Loucy (cell line): ENCODE data around the gene JARID2.

Source experiments
- H2AFZ ChIP-seq: fragments of 200-600 bp; sonication (generic); 2 replicates; pipeline ENCODE4 v1.6.0; 2016; ENCODE audit warnings: antibody characterized with exemption, mild to moderate bottlenecking, low read length, moderate library complexity
- H3F3A ChIP-seq: fragments of 200-600 bp; 2 replicates; pipeline ENCODE4 v1.6.0; 2016; ENCODE audit warnings: antibody characterized with exemption, low read depth, mild to moderate bottlenecking
- H3K27me3 ChIP-seq: fragments of 200-600 bp; sonication (generic); 2 replicates; pipeline ENCODE4 v1.6.1; 2014; ENCODE audit warnings: low read length, mild to moderate bottlenecking; ENCODE audit not compliant: insufficient read depth, poor library complexity, severe bottlenecking
- H3K36me3 ChIP-seq: fragments of 200-600 bp; sonication (generic); 2 replicates; pipeline ENCODE4 v1.6.1; 2016; ENCODE audit warnings: low read length; ENCODE audit not compliant: insufficient read depth
- H3K4me1 ChIP-seq: fragments of 200-600 bp; sonication (generic); 2 replicates; pipeline ENCODE4 v1.5.1; 2014; ENCODE audit warnings: low read length, mild to moderate bottlenecking; ENCODE audit not compliant: insufficient read depth, poor library complexity, severe bottlenecking
- H3K4me2 ChIP-seq: fragments of 200-600 bp; sonication (generic); 2 replicates; pipeline ENCODE4 v1.6.0; 2014; ENCODE audit warnings: antibody characterized with exemption, low read length, low read depth, mild to moderate bottlenecking; ENCODE audit not compliant: poor library complexity, severe bottlenecking
- H3K4me3 ChIP-seq: fragments of 200-600 bp; sonication (generic); 2 replicates; pipeline ENCODE4 v1.5.1; 2014; ENCODE audit warnings: low read length, mild to moderate bottlenecking, mixed read lengths; ENCODE audit not compliant: poor library complexity, severe bottlenecking
- H3K79me2 ChIP-seq: fragments of 200-600 bp; sonication (generic); 2 replicates; pipeline ENCODE4 v1.6.1; 2014; ENCODE audit warnings: low read length; ENCODE audit not compliant: insufficient read depth
- H3K9ac ChIP-seq: fragments of 200-600 bp; sonication (generic); 2 replicates; pipeline ENCODE4 v1.6.0; 2014; ENCODE audit warnings: mild to moderate bottlenecking, low read depth, low read length, moderate library complexity; ENCODE audit not compliant: poor library complexity, severe bottlenecking
- H3K9me2 ChIP-seq: fragments of 200-600 bp; sonication (generic); replicated peaks from 2 replicates; pipeline ENCODE4 v1.6.1; 2016; ENCODE audit warnings: low read depth, low read length, mixed read lengths
- H3K9me3 ChIP-seq: fragments of 200-600 bp; sonication (generic); 2 replicates; pipeline ENCODE4 v1.6.1; 2014; ENCODE audit warnings: mild to moderate bottlenecking, antibody characterized with exemption, low read length, low read depth; ENCODE audit not compliant: insufficient read depth
- H4K20me1 ChIP-seq: fragments of 200-600 bp; sonication (generic); 2 replicates; pipeline ENCODE4 v1.6.0; 2014; ENCODE audit warnings: antibody characterized with exemption, low read length, mild to moderate bottlenecking; ENCODE audit not compliant: insufficient read depth, poor library complexity, severe bottlenecking
- CTCF ChIP-seq: fragments of 200-600 bp; sonication (generic); conservative IDR thresholded peaks from 2 replicates; pipeline ENCODE4 v1.5.1; 2014; ENCODE audit warnings: mild to moderate bottlenecking, antibody characterized with exemption, low read length
- EZH2phosphoT487 ChIP-seq: fragments of 200-600 bp; IDR thresholded peaks from 2 replicates; pipeline ENCODE4 v1.6.1; 2018; ENCODE audit warnings: antibody characterized with exemption, mild to moderate bottlenecking, moderate library complexity, borderline replicate concordance

JARID2 gene

DNA sequence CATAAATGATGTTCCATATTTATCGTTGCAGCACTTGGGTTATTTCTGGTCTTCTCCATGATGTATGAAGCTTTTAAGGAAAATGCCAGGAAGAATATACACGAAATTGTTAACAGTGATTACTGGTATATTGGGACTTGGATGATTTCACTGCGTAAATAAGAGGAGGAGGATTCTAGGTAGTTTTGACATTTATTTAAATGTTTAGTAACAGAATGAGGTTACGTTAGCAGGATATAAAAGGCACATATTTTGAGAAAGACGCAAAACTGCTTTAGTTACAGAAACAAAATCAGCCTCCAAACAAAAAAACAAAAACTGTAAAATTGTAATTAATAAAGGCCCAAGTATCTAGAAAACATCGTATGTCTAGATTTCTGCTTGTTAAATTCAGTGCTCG is 147.7 kb downstream of the JARID2 start:
- no peaks in the 10 kb centered on the region for H3K27me3 ChIP-seq
- H3K4me2 ChIP-seq = no peak overlapping the region
- peaks cover 100% of the 10 kb centered on the region for H3K79me2 ChIP-seq
- no peak overlapping the region for H2AFZ ChIP-seq
- H3K4me1 ChIP-seq = peaks cover 56% of the 10 kb centered on the region
- H4K20me1 ChIP-seq = peaks cover 94% of the 10 kb centered on the region
- H3K36me3 ChIP-seq = peaks cover 34% of the 10 kb centered on the region; the same call in 1 of the 2 replicates
- no peak overlapping the region for H3K9ac ChIP-seq
- H3K9me3 ChIP-seq = no peaks in the 10 kb centered on the region
- H3F3A ChIP-seq = no peaks in the 10 kb centered on the region
- H3K4me3 ChIP-seq = no peak overlapping the region
- H3K9me2 ChIP-seq = no peaks in the 10 kb centered on the region
- TF ChIP-seq CTCF = no peak
- no peak for TF ChIP-seq EZH2phosphoT487

DNA sequence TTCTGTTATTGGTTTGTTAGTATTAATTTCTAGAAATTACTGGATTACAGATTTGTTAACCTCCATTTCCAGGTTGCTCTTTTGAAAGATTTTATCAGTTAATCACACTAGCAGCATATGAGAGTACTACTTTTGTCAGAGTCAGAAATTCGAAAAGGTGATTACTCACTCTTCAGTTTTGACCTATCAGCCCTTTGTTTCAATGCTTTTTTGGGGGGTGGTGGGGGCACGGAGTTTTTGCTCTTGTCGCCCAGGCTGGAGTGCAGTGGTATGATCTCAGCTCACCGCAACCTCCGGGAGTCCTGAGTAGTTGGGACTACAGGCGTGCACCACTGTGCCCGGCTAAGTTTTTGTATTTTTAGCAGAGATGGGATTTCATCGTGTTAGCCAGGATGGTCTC is 149.2 kb downstream of the JARID2 start:
- H3K27me3 ChIP-seq = no peaks in the 10 kb centered on the region
- H3K9me2 ChIP-seq = no peaks in the 10 kb centered on the region
- TF ChIP-seq EZH2phosphoT487 = no peak
- no peak for TF ChIP-seq CTCF
- no peak overlapping the region for H3K4me3 ChIP-seq
- H4K20me1 ChIP-seq = peaks cover 93% of the 10 kb centered on the region
- no peaks in the 10 kb centered on the region for H3K9me3 ChIP-seq
- peaks cover 34% of the 10 kb centered on the region; the same call in 1 of the 2 replicates for H3K36me3 ChIP-seq
- H2AFZ ChIP-seq = no peak overlapping the region
- peaks cover 100% of the 10 kb centered on the region for H3K79me2 ChIP-seq
- no peaks in the 10 kb centered on the region for H3F3A ChIP-seq
- H3K4me1 ChIP-seq = peaks cover 56% of the 10 kb centered on the region
- no peak overlapping the region for H3K9ac ChIP-seq
- no peak overlapping the region for H3K4me2 ChIP-seq

DNA sequence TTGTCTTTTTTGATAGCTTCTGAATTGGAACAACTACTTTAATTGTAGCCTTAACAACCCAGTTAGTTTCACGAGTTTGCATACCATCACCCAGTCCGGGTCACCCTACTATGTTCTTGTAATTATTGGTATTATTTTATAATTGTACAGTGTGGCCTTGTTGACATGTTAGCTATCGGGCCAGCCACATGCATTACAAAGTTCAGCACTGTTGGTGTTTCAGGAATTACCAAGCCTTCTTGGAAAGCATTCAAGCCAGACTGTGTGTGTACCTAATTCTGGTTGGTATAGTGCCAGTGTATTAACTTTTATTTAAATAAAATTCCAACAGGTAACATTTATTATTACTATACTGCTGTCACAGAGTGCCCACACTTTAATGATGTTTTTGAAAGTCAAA is 150.9 kb downstream of the JARID2 start:
- Histone ChIP-seq H3K4me2 (no peak overlapping the region), H3K9ac (no peak overlapping the region), H2AFZ (no peak overlapping the region), H4K20me1 (peaks cover 95% of the 10 kb centered on the region), H3K27me3 (no peaks in the 10 kb centered on the region), H3K79me2 (peaks cover 100% of the 10 kb centered on the region), H3F3A (no peaks in the 10 kb centered on the region), H3K4me3 (no peak overlapping the region), H3K4me1 (peaks cover 57% of the 10 kb centered on the region), H3K36me3 (peaks cover 21% of the 10 kb centered on the region; the same call in 1 of the 2 replicates), H3K9me3 (no peaks in the 10 kb centered on the region), H3K9me2 (no peaks in the 10 kb centered on the region)
- TF ChIP-seq EZH2phosphoT487 (no peak), CTCF (no peak)
